HepG2 (cell line): ENCODE data around the gene PRM3. TPM values are rescaled to one million over a fixed set of nuclear protein-coding genes. Genes with fewer than 3 reads are reported as not detected.

Experiments
- BRCA1 ChIP-seq: sonication (generic); formaldehyde crosslinking; IDR thresholded peaks from 2 replicates; pipeline ENCODE4 v1.4.0; 2020; ENCODE audit warnings: missing genetic modification reagents
- CAMTA2 ChIP-seq: sonication (generic); formaldehyde crosslinking; IDR thresholded peaks from 2 replicates; pipeline ENCODE4 v1.4.0; 2020; ENCODE audit warnings: mild to moderate bottlenecking, missing genetic modification reagents, borderline replicate concordance
- GLI4 ChIP-seq: sonication (generic); formaldehyde crosslinking; IDR thresholded peaks from 2 replicates; pipeline ENCODE4 v1.5.1; 2020; ENCODE audit warnings: missing genetic modification reagents, mild to moderate bottlenecking, moderate library complexity, borderline replicate concordance
- HES4 ChIP-seq: sonication (generic); formaldehyde crosslinking; IDR thresholded peaks from 2 replicates; pipeline ENCODE4 v1.9.0; 2021; ENCODE audit warnings: mild to moderate bottlenecking, missing genetic modification reagents, borderline replicate concordance
- KDM5B ChIP-seq: sonication (generic); formaldehyde crosslinking; IDR thresholded peaks from 2 replicates; pipeline ENCODE4 v1.4.0; 2020; ENCODE audit warnings: missing genetic modification reagents, mild to moderate bottlenecking, borderline replicate concordance
- KMT2A ChIP-seq: sonication (generic); formaldehyde crosslinking; IDR thresholded peaks from 2 replicates; pipeline ENCODE4 v1.4.0; 2020; ENCODE audit warnings: missing genetic modification reagents
- MTF1 ChIP-seq: sonication (generic); formaldehyde crosslinking; IDR thresholded peaks from 2 replicates; pipeline ENCODE4 v1.5.0; 2020; ENCODE audit warnings: missing genetic modification reagents
- MXI1 ChIP-seq: IDR thresholded peaks from 3 replicates; pipeline ENCODE4 v1.6.1; 2012; ENCODE audit warnings: low read depth, low read length, inconsistent platforms, borderline replicate concordance
- NFYC ChIP-seq: IDR thresholded peaks from 2 replicates; pipeline ENCODE4 v1.6.1; 2016; ENCODE audit warnings: missing genetic modification reagents, missing compliant biosample characterization
- TBX3 ChIP-seq: fragments of 450-650 bp; IDR thresholded peaks from 2 replicates; pipeline ENCODE4 v1.6.1; 2017; ENCODE audit warnings: antibody characterized with exemption, mild to moderate bottlenecking, inconsistent platforms, borderline replicate concordance
- THAP8 ChIP-seq: sonication (generic); formaldehyde crosslinking; IDR thresholded peaks from 2 replicates; pipeline ENCODE4 v1.5.1; 2020; ENCODE audit warnings: missing genetic modification reagents, mild to moderate bottlenecking, borderline replicate concordance
- U2AF1 ChIP-seq: fragments of 200-400 bp; formaldehyde crosslinking; optimal IDR thresholded peaks from 2 replicates; pipeline ENCODE3; 2017; ENCODE audit warnings: mild to moderate bottlenecking, low read depth, low read length
- UBTF ChIP-seq: sonication (generic); formaldehyde crosslinking; IDR thresholded peaks from 2 replicates; pipeline ENCODE4 v1.4.0; 2020; ENCODE audit warnings: mild to moderate bottlenecking, missing genetic modification reagents
- ZNF142 ChIP-seq: sonication (generic); formaldehyde crosslinking; IDR thresholded peaks from 2 replicates; pipeline ENCODE4 v1.4.0; 2020; ENCODE audit warnings: missing genetic modification reagents
- ZNF337 ChIP-seq: sonication (generic); formaldehyde crosslinking; IDR thresholded peaks from 2 replicates; pipeline ENCODE4 v1.5.1; 2020; ENCODE audit warnings: missing genetic modification reagents, low read depth, mild to moderate bottlenecking, borderline replicate concordance
- ZNF616 ChIP-seq: sonication (generic); formaldehyde crosslinking; IDR thresholded peaks from 2 replicates; pipeline ENCODE4 v1.5.0; 2020; ENCODE audit warnings: low read depth, mild to moderate bottlenecking, missing genetic modification reagents
- ZNF629 ChIP-seq: sonication (generic); formaldehyde crosslinking; conservative IDR thresholded peaks from 2 replicates; pipeline ENCODE4 v1.5.0; 2020; ENCODE audit warnings: missing genetic modification reagents
- ZNF784 ChIP-seq: sonication (generic); formaldehyde crosslinking; IDR thresholded peaks from 2 replicates; pipeline ENCODE4 v1.5.1; 2020; ENCODE audit warnings: missing genetic modification reagents, mild to moderate bottlenecking, borderline replicate concordance
- polyA plus RNA-seq, 8 experiments: library from polyadenylated mRNA; depleted of rRNA in 3 of 8; stranded (reverse) in 7 of 8; unstranded in 1 of 8; fragments of >200 nt; fragmentation: Illumina TruSeq in 4 of 8; extraction: Trizol in 4 of 8; gene quantifications; 2 replicates each; pipeline versions ENCODE4 v1.2.1 to v1.2.3, GENCODE V29; 2011 to 2016; ENCODE audit warnings: low read depth in 4 of 8, missing spikeins in 1 of 8, mixed read lengths in 1 of 8; ENCODE audit not compliant: insufficient read depth in 1 of 8
- total RNA-seq, 5 experiments: library from RNA; depleted of rRNA; stranded (reverse); fragments of >200 nt; fragmentation: Illumina TruSeq; extraction: Trizol; gene quantifications; 2 replicates each; pipeline ENCODE4 v1.2.3, GENCODE V29; 2016; ENCODE audit warnings: low read depth in 1 of 5

Gene PRM3
- total and polyA plus RNA-seq, 2 of the 13 experiments (the other 11 are each of a cell fraction or from before 2014, with no cell fraction given), result not detected

GRCh38 chr16:11251525-11252481 is 21.6 kb downstream of the PRM3 start (continued):
- TF ChIP-seq ZNF629 (CRISPR knock-in tag), result 0 out of 2 replicates have a peak, but pooled peaks have one; percentile 12
- no peak for TF ChIP-seq U2AF1
- no peak for TF ChIP-seq ZNF142 (CRISPR knock-in tag)
- 0 out of 3 replicates have a peak, but pooled peaks have one; percentile 31 for TF ChIP-seq MXI1
- TF ChIP-seq HES4 (CRISPR knock-in tag), result 0 out of 2 replicates have a peak, but pooled peaks have one; percentile 36
- peak; percentile 24; the same call in 1 of the 2 replicates for TF ChIP-seq KMT2A (CRISPR knock-in tag)
- no peak for TF ChIP-seq TBX3
- TF ChIP-seq ZNF616 (CRISPR knock-in tag), result no peak; the same call in 1 of the 2 replicates
- TF ChIP-seq MTF1 (CRISPR knock-in tag), result no peak
- TF ChIP-seq UBTF, result 0 out of 2 replicates have a peak, but pooled peaks have one; percentile 10
- TF ChIP-seq GLI4, result no peak
- TF ChIP-seq BRCA1 (CRISPR knock-in tag), result no peak
- no peak for TF ChIP-seq THAP8
- no peak for TF ChIP-seq NFYC (CRISPR knock-in tag)
- no peak for TF ChIP-seq ZNF337 (CRISPR knock-in tag)
- TF ChIP-seq ZNF784 (CRISPR knock-in tag), result no peak
- TF ChIP-seq KDM5B (CRISPR knock-in tag), result peak; percentile 70; the same call in 1 of the 2 replicates
- 0 out of 2 replicates have a peak, but pooled peaks have one; percentile 68 for TF ChIP-seq CAMTA2 (CRISPR knock-in tag)
